NT2/D1 (cell line): Measurements from ENCODE around the gene ZMPSTE24.

Source experiments
- YY1 ChIP-seq: IDR thresholded peaks from 2 replicates; pipeline ENCODE4 v1.6.1; 2011; ENCODE audit not compliant: insufficient read length, insufficient read depth
- ZNF274 ChIP-seq: IDR thresholded peaks from 2 replicates; pipeline ENCODE4 v1.6.1; 2011; ENCODE audit warnings: mild to moderate bottlenecking, low read depth, low read length

DNA sequence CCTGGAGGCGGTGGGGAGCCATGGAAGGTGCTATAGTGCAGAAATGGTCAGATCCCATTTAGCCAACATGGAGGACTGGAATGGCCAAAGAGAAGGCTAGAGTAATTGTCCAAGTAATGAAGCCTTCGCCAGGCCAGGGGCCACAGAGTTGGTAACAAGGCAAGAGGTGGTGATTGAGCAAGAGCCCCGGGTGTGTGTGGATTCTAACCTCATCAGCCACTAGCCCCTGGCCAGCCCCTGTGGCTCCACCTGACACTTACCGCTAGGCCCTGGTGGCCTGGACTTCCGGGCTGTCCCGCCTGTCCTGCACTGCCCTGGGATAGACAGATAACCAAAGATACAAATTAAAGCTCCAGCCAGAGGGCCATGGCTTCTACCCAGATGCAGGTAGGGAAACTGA is 49.1 kb downstream of the ZMPSTE24 start:
- TF ChIP-seq YY1, result no peak
- no peak for TF ChIP-seq ZNF274
